Glomerular endothelial cell (primary cell): Measurements from ENCODE around the gene CNKSR2. TPM values are rescaled to one million over a fixed set of nuclear protein-coding genes. Genes with fewer than 3 reads are reported as not detected.
A peak's percentile ranks its signal among the peaks of the same experiment; 100 is the strongest.
"Not testable (repeated sequence)": the region's sequence is repeated elsewhere in the genome, so short reads cannot be mapped to it uniquely, and the experiment has no call there.

Source experiments
- DNase-seq: peaks from one replicate; pipeline ENCODE4 v3.0.0-alpha.2; 2011; ENCODE audit warnings: low read depth, low spot score; ENCODE audit errors: extremely low read depth
- total RNA-seq: library from RNA; depleted of rRNA; stranded (reverse); fragments of >200 nt; gene quantifications from 2 replicates; pipeline ENCODE4 v1.2.3, GENCODE V29; 2015

CNKSR2 gene
- total RNA-seq, 1 donor from 2014 or later = not detected

DNA sequence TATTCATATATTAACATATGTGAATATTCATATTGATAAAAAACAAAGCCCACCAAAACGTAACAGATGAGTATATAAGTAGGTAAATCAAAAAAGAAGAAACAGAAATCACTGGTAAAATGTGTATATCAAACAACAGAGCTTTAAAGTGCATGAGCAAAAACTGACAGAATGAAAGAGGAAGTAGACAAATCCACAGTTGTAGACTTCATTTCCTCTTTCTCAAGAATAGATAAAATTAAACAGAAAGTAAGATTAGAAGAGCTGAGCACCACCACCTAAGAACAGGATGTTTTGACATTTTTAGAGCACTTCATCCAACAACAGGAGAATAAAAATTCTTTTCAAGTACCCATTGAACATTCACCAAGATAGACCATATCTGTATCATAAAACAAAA lies 64.6 kb downstream of the CNKSR2 start:
- no peak for DNase-seq

DNA sequence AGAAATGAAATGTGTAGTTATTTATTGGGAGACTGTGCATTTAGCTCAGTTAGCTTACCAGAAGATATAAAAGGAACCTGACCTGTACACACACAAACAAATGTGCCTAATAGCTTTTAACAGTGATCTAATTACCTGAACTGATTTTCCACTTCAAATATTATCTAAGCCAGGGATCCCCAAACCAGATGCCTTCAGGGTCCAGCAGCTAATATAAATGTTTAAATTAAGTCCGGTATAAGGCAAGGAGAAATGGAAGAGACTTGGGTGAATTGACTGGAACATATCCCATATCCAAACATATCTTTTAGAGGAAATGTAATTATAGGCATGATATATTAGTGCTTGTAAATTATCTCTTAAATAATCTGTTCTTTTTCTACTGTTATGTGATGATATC lies 66.7 kb downstream of the CNKSR2 start:
- DNase-seq = no peak

DNA sequence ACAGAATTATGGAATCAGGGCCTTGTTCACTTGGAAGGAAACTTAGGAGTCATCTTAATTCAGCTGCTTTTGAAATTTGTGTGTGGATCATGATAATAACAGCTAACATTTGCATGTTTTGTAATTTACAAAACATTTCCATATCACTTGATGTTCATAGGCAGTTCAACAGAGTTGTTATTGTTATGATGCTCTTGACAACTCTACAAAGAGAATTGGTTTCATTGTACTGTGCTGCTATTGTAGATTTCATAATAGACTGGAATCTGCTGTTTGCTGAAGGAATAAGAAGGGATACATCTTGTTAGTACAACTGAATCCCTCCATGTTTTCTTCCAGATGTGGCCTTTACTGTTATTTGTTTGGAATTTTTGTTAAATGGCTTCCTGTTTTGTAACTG lies 83.5 kb downstream of the CNKSR2 start:
- no peak for DNase-seq

DNA sequence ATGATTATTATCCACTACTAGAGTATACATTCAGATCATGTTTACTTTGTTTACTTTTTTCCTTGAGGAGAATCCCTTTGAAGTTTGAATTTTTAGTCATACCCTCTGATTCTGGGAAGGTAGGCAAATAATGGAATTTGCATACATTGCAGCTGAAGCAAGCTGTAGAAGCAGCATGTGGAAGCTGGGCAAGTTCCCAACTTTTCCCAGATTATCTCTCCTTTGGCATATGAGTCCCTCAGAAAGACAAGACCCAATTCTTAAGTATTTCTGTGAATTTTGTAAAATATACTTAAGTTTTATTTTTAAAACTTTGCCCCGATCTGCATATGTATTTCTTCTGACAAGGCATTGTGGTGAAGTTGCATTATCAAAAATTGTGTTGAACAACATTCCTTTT lies 94.9 kb downstream of the CNKSR2 start:
- no peak for DNase-seq

DNA sequence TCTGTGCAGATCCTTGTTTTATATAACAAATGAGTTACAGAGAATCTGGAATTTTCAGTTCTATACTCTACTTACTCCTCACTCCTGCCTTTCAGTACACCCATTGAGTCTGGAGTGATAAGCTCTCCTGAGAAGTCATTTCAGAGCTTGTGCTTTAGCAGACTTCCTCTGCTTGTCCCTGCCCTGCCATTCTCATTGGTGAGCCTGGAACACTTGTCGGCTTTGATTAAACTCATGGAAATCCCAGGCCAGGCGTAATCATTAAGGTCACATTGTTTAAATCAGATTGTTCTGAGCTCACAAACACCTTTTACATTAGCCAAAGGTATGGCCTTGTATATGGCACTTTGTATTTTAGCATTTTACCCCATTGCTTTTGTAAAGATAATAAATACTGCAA lies 102.7 kb downstream of the CNKSR2 start:
- DNase-seq = no peak

DNA sequence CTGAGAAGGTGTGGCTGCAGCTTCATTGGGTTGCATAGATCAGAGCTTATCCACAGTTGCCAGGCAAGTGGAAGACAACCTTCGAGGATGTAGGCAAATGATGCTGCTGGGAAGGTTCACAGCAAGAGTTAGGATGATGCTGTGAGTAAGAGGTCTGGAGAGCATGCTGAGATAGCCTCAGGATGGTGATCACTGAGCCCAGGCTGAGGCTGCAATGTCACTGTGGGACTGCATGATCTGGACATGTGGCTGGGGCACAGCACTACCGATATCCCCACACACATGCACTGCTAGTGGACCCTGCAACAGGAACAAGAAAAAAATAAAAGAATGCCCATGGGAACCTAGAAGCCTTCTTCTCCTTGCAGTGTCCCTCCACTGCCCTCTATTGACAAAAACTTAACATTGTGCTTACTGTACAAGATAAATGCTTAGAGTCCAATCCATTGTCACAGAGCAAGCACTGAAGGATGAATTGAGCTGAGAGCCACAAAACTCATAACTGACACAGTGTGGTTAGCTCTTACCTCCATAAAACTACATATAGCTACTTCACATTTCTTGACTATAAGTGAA lies 105.6 kb downstream of the CNKSR2 start:
- peak; percentile 14 for DNase-seq

DNA sequence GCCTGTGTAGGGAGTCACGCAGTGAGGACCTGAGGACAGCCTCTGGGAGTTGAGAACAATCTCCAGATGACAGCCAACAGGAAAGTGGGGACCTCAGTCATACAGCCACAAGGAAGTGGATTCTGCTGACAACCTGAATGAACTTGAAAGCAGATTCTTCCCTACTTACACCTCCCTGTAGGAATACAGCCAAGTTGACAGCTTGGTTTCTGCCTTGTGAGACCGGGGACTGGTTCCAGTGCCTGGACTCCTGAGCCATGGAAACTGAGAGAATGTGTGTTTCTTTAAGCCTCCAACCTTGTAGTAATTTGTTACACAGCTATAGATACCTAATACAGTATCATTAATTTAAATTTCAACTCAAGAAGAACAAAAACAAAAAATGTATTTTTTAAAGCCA lies 107.5 kb downstream of the CNKSR2 start:
- DNase-seq = no peak

DNA sequence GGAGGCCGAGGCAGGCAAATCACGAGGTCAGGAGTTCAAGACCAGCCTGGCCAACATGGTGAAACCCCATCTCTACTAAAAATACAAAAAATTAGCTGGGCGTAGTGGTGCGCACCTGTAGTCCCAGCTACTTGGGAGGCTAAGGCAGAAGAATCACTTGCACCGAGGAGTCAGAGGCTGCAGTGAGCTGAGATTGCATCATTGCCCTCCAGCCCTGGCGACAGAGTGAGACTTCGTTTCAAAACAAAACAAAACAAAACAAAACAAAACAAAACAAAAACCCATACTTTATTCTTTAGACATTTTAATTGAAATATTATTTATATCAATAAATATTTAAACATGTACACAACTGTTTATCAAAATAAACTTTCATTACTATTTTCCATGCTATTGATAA lies 109.8 kb downstream of the CNKSR2 start:
- not testable (repeated sequence) for DNase-seq

DNA sequence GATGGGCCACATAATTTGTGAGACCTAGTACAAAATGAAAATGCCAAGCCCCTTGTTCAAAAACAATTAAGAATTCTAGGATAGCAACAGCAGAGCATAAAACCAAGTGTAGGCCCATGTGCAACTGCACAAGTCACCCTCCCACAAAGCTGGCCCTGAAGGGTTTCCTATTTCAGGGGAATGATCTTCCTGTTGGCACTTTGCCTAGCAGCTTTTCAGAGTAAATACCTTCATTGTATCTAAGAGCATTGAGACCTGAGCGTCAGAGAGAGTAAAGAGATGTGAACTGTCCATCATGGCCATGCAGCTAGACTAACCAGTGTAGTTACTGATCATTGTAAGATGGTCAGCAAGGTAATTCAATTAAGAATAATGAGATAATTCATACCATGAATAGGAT lies 113.6 kb downstream of the CNKSR2 start:
- no peak for DNase-seq

DNA sequence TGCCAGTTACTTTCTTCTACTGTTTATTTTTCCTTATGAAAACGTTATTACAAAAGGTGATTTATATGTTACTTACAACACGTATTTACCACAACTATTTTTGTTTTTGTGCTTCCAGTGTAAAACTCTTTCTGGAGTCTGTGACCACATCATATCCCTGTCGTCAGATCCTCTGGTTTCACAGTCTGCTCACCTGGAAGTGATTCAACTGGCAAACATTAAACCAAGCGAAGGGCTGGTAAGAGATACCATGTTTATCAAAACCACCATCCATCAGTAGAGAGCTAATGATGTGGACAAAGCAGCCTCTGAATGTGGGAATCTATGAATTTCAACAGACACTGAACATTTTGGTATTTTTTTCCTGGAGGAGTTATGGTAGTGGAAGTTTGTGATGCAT lies 116.1 kb downstream of the CNKSR2 start:
- no peak for DNase-seq

DNA sequence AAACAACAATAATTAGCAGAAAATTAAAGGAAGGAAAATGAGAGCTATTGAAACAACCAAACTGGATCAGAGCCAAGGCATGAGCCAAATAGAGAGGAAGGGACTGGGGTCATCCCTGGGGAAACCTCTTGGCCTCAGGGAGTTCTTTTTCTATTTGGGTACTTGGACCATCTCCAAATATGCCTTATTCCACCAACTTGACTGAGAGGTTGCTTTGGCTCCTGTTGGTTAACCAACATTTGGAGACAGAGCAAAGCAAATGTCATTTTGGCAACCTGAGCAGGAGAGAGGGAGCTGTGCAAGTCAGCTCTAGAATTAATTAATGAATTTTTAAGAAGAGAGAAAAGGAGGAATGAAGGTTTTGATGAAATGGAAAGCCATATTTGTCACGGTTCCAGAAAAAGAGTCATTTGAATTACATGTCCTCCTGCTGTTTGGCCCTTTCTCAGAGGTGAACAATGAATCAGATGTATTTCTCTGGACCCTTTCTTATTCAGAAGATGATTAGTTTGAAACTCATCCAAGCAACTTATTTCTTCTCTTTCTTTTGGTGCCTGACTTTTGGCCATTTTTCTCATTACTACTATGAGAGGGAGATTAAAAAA lies 119.1 kb downstream of the CNKSR2 start:
- no peak for DNase-seq

DNA sequence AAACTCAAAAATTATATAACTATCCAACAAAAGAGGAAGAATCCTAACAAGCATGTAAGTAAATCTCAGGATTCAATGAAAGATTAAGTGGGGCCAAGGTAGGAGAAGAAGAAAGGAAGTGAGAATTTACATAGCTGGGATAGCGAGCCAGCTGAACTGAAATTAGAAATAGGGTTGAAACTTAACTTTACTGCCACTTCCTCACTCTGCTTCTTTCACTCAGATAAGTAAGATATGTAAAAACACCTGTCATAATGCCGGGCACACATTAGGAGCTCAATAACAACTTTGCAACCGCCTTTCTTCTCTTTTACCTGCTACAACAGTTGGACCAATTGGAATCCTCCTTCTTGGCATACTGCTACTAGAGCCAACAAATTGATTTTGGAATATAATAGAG lies 129.4 kb downstream of the CNKSR2 start:
- no peak for DNase-seq

DNA sequence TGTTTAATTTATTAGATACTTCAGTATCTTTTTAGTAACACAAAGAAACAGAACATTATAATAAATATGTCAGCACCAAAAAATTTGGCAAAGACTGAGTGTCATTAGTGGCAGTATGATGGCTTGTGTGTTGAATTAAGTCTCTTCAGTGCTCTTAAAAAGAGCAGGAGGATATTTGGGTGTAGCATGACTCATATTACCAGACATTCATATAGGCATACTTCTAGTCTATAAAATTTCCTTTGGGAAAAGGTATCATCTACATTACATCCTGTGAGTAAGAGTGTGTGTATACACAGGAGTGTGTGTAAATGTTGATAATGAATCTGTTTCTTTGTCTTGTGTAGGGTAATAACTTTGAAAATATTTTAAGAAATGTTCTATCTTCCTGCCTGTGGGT lies 135.7 kb downstream of the CNKSR2 start:
- no peak for DNase-seq

DNA sequence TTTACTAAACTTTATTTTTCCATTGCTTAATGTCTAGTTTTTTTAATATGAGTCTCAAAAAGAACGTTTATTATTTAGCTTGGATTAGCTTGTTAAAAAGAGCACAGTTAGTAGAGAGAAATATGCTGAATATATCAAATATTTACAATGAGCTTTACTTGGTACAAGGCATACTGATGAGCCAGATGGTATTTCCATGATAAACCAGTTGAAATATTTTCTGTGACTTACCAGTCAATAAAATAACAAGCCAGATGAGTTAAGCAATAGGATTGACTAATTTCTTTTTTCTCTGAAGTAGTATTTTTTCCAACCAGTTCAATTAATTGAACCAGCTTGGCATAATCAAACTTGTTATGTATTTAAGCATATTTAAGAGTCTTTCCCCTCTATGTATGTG lies 149.8 kb downstream of the CNKSR2 start:
- no peak for DNase-seq

DNA sequence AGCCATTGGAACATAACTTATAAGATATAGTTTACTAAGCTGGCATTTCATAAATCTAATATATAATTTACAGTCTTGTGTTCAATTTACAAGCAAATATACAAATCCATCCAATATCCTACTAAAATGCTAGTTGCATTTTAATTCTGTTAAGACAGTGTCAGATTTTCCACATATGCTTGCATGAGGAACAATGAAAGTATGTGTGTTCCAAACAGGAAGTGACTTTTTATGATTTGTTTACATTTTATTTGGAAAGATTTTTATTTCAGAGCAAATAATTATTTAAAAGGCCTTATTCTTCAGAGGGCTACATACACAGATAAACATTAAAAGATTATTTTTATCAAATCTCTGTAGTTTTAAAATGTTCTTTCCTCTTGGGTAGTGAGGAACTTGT lies 153.9 kb downstream of the CNKSR2 start:
- no peak for DNase-seq

DNA sequence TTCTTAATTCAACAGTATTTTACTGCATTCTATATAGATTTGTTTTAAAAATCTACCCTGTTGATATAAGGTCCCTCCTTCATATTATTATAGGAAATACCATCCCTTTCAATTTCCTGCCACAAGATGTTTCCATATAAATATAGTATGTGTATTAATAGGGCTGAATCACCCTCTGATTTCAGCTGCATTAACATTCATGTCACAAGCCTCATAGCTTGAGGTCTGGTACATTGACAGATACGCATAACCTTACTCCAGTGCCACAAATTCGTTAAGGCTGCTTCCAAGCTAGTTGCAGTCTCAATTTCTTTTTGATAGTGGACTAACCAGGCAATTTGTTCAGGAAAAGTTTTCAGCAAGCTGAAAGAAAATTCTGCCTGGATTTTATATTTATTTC lies 155.6 kb downstream of the CNKSR2 start:
- DNase-seq = no peak

DNA sequence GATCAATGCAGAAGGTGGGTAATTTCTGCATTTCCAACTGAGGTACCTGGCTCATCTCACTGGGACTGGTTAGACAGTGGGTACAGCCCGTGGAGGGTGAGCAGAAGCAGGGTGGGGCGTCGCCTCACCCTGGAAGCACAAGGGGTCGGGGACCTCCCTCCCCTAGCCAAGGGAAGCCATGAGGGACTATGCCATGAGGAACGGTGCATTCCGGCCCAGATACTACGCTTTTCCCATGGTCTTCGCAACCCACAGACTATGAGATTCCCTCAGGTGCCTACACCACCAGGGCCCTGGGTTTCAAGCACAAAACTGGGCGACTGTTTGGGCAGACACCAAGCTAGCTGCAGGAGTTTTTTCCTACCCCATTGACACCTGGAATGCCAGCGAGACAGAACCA lies 170.4 kb downstream of the CNKSR2 start:
- DNase-seq = not testable (repeated sequence)

DNA sequence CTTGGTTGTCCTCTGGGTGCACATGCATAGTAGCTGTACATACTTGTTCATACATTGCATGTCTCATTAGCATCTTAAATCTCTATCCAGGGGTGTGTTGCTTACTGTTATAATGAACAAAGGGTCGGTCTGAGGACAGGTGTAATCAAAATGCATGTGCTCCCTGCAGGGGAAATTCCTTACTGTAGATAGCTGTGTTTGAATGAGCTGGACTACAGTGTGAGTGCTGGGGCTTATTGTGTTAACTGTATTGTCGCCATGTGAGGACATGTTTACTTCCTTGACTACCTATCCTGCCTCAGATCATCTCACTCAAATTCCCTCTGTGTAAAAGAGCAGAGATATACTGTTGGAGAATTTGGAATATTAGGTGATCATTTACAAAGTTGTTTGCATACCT lies 185.2 kb downstream of the CNKSR2 start:
- no peak for DNase-seq

DNA sequence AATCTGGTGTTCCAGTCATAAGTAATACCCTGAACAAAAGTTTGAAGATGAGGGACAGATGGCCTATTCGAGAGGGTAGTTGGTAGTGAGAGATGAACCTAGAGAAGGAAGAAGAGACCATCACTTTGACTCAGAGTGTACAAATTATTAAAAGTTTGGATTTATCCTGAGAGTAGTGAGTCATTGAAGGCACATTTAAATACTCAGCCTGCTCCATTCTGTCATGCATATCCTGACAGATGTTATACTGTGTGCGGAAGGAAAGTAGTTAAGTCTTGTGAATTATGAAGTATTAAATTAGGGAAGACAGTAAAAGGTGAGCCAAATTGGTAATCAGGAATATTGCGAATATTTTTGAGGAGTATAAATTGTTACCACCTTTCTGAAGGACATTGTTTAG lies 190.8 kb downstream of the CNKSR2 start:
- no peak for DNase-seq

DNA sequence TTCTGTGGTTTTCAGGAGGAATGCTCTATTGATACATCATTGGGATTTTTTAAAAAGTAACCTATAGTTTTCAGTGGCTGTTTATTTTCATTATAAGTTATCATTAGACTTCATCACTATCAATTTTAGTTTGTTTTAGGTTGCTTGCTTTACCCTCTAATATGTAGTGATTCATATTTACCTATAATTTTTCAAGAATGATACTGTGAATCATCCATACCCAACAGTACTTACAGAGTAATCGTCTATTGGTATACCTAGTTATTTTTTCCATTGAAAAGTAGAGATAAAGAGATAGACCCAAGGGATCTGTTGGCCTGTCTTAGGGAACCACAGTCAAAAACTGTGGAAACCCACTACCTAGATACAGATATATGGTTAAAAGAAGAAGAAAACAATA lies 200.6 kb downstream of the CNKSR2 start:
- no peak for DNase-seq

DNA sequence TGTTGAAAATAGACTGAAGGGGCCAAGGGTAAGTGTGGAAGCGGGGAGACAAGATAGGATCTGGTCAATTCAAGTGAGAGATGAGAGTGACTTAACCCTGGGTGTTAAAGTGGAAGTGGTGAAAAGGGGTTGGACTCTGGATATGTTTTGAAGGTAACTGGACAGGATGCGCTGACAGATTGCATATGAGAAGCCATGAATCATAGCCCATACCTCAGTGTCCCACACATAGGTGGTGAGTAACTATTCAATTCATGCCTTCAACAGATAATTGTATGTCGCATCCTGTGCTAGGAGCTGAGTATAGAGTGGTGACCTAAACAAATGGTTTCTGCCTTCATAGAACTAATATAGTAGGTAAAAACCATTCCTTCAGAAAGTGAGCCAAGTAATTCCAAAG lies 207.3 kb downstream of the CNKSR2 start:
- no peak for DNase-seq

DNA sequence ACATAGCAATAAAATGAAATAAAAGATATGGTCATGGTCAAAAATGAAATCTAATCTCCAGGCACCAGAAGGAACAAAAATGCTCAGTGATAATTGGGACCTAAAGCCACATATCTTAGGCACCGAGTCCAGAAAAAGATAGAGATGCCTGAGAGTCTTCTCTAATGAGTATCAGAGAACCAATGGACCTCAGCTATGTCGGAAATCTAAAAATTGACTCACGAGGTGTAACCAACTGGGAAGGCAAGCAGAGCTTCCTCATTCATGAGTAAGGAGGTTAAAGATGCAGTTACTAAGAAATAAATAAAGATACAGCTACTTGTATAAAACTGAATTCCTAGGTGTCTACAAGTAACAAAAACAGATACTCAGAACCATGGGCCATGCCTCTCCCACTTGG lies 211.8 kb downstream of the CNKSR2 start:
- DNase-seq = no peak
